GM19372 (cell line): ENCODE measurements around the gene TMEM132E.

ENCODE experiments used
- ATAC-seq: cut with Tn5 transposase; IDR thresholded peaks from one replicate; pipeline ENCODE4 v1.9.1; 2021; ENCODE audit warnings: mild to moderate bottlenecking, low read depth, moderate library complexity; ENCODE audit not compliant: unreplicated experiment

TMEM132E gene

DNA sequence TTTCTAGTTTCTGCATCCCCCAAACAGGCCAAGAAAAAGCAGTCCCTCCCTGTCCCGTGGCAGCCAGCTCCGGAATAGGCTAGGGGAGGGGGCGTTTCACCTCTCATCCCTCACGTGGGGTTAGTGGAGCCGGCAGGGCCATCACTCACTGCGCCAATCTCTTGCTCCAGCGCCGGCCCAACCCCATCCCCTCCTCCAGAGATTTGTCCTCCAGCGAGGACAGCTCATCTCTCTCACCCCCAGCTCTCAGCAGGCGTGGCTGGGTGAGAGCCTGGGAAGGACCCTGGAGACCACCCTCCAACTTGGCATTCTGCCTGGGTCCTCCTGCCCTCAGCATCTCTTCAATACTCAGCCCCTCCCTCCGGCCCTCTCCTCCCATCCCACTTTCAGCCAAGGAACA lies 74.1 kb downstream of the TMEM132E start:
- ATAC-seq, result no peak

GRCh38 chr17:34654276-34654880 lies 75.0 kb downstream of the TMEM132E start:
- ATAC-seq, result no peak

- no peak for ATAC-seq
Measured at GRCh38 chr17:34654881-34655276, 75.5 kb downstream of the TMEM132E start.

- ATAC-seq, result no peak
Measured at GRCh38 chr17:34656801-34657200, 77.4 kb downstream of the TMEM132E start.

DNA sequence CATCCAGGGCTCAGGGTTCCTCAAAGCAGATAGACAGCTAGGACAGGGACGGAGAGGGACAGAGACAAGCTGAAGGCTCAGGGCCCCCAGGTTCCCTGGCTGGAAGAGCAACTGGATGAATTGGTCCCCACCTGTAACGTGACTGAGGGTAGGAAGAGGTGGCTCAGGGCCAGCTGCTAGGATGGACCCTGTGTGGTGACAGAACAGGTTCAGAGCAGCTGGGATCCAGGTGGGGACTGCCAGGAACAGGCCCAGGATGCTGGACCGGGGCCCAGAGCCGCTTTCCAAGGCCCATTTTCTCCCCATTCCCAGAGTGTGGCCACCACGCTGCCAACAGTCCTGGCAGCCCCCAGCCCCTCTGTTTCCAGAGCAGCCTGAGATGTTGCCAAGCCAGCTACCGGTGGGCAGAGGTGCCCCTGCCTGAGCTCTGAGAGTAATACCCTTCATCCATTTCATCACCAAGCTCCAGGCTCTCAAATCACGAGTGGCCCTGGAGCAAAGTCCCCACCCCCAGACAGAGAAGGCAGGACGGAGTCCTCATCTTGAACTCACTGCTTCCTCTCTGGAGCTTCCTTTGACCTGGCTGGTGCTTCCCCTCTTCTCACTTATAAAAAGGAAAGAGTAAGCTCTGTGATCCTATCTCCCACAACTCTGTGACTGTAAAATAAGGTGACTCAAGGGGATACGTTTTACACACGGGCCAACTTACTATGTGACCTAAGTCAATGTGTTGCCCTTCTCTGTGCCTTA lies 79.6 kb downstream of the TMEM132E start:
- ATAC-seq, result no peak

GRCh38 chr17:34663714-34664113 lies 84.3 kb downstream of the TMEM132E start:
- no peak for ATAC-seq

DNA sequence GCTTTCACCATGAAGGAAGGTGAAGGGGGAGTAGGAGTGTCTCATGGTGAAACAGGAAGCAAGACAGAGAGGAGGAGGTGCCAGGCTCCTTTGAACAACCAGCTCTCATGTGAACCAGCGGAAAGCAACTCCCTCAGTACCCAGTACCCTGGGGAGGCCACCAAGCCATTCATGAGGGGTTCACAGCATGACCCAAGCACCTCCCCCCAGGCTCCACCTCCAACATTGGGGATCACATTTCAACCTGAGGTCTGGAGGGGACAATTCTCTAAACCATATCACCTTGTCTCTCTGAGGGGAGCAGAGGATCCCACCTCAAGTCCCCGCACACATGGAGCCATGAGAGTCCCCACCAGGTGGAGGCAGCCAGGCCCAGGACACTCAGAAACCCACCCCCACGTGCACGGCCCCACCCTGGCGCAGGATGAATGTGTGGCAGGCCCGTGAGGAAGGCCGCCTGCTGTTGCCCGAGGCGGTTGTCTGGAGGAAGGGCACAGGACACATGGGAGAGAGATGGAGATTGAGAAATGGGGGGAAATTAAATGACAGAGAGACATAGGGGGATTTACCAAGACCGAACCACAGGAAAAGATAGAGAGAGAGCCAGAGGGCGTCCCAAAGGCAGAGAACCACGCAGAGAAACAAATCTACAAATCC lies 85.9 kb downstream of the TMEM132E start:
- ATAC-seq, result no peak

DNA sequence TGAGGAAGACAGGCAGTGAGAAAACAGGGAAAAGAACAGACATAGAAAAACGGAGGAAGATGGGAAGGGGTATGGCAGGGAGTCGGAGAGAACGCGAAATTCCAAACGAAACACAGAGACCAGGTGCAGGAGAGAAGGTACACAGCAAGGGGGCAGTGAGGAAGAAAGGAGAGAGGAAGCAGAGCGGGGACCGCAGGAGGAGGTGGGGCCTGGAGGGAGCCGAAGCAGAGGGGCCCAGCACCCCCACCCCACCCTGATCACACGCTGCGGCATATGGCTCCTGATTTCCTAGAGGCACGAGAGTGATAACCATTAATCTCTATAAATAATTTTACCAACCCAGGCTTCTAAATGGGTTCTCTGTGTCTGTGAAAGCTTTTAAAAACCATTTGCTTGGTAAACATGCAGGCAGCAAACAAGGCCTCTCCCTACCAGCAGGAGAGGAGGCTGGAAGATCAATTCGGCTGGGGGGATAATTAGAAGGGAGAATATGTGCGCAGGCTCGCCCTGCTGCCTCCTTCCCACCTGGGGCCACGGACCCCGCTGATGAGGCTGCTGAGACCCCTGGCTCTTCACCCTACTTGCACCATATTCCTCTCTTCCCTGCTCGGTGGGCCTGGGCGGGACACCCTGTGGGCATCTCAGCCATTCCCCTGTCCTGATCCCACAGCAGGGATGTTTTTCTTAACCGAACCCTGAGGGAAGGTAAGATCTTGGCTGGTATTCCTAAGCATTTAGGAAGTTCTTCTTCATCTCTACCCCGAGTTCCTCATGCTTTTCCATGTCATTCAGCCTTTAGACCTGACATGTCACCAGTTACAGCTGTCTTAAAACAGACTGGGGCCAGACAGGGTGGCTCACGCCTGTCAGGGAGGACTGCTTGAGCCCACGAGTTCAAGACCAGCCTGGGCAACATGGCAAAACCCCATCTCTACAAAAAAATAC lies 86.7 kb downstream of the TMEM132E start:
- no peak for ATAC-seq

- ATAC-seq, result no peak
Measured at GRCh38 chr17:34667656-34668055, 88.3 kb downstream of the TMEM132E start.

DNA sequence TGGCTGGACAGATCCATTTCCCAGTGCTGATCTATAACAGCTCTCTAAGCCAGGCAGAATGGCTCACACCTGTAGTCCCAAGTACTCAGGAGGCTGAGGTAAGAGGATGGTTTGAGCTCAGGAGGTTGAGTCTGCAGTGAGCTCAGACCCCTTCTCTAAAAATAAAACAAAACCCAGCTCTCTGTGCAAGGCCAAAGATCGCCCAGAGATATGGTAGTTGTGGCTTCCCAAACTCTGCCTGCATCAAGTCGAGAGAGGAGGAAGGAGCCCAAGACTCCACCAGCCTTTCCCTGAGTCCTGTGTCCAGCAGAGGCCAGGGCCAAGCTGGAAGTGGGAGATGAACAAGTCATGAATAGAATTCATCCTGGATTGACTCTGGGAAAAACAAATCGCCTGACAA lies 88.8 kb downstream of the TMEM132E start:
- ATAC-seq, result no peak

DNA sequence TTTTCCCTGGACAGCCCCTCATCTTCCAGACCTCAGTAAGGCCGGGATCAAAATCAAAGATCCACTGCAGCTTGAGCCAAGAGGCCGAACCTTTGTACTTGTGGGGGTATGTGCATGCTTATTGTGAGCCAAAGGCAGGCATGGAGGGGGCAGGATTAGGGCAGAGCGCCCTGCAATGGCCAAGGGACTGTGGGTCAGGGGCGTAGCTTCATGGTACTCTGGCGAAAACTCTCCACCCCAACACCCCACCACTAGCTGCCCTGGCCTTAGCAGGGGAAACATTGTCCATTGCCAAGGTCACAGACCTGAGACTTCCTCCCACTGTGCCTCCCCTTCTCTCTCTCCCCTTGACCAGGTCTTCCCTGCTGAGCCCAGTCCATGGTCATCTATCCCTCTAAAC lies 90.1 kb downstream of the TMEM132E start:
- no peak for ATAC-seq

GRCh38 chr17:34670618-34671017 lies 91.2 kb downstream of the TMEM132E start:
- ATAC-seq, result no peak

DNA sequence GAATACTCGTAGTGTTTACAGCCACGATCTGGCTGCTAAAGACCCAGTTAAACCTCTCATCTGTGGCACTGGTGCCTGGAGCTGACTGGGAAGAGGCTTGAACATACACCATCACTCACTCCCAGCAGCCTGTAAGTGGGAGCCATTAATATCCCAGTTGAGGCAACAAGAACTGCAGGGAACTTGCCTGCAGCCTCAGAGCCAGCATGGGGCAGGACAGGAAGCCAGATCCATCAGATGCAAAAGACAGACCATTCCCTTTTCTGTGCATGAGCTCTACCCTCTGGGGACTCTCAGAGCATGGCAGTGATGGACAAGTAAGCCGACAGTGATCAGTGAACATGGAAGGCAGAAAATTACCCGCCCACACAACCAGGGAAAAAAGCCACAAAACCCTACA lies 91.8 kb downstream of the TMEM132E start:
- ATAC-seq, result no peak

GRCh38 chr17:34672176-34672785 lies 92.9 kb downstream of the TMEM132E start:
- ATAC-seq, result no peak

- ATAC-seq, result no peak
Measured at GRCh38 chr17:34673516-34673915, 94.1 kb downstream of the TMEM132E start.

DNA sequence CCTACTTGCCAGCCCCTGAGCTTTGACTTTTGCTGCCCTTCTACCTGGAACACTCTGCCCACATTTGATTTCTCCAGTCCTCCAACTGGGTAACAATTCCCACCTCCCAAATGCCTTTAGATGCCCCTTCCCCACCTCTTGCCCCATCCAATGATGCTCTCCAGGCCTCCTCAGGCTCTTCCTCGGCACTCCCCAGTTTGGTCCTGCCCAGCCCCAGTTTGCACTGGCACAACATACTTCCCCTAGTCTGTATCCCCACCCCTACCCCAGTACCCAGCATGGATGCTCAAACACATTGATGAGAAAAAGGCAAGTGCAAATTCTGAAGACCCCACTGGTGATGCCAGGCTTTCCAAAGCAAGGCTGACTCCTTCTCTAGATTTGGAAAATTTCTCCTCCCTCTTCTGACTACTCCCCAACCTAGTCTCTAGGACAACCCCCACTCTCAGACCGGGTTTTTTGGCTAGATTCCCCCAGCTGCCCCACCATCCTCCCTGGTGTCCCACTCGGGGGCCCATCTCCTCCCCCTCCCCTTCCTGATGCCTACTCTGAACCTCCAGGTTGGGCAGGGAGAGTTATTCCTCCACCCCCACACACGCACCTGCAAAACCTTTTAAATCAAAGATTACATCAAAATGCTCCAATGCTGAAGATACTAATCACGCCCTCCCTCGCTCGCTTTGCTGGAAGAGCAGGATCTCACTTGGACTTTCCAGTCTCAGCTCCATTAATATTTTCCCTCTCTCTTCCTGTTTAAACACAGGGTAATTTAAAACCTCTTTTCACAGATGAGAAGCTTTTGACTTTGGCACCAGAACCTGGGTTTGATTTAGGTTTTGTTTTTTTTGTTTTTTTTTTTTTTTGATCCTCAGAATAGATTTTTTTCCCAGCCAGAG lies 94.9 kb downstream of the TMEM132E start:
- ATAC-seq, result no peak

- no peak for ATAC-seq
Measured at GRCh38 chr17:34675143-34675542, 95.8 kb downstream of the TMEM132E start.

- ATAC-seq, result no peak
Measured at GRCh38 chr17:34675605-34676004, 96.2 kb downstream of the TMEM132E start.

DNA sequence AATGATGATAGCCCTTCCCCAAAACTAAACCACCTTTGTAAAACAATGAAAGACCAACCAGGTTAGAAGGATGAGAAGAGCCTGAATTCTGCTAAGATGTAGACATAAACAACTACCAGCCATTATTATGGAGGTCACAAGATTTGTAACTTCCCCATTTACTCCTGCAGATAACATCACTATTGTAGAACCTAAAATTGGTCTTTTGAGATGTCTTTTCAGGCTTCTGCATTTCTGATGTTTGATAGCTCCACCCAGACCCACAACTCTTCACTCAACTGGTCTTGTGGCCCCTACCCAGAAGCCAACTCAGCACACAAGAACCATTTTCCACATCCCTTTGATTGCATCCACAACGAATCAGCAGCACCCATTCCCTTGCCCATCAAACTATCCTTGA lies 100.8 kb downstream of the TMEM132E start:
- no peak for ATAC-seq
